H1 (cell line): ENCODE data around the gene KRCC1. TPM values are rescaled to one million over a fixed set of nuclear protein-coding genes. Genes with fewer than 3 reads are reported as not detected.

Source experiments
- CTCF ChIA-PET: fragments of 300-600 bp; sonication (Branson Sonifier 250); formaldehyde crosslinking; loops from one replicate; lab custom pipeline; 2021; ENCODE audit not compliant: partially characterized antibody; lab: Charles Lee
- POLR2A ChIA-PET: fragments of 300-600 bp; sonication (Branson Sonifier 250); formaldehyde crosslinking; loops from one replicate; lab custom pipeline; 2021; ENCODE audit warnings: inconsistent platforms; ENCODE audit not compliant: partially characterized antibody; lab: Charles Lee
- DNase-seq, 2 experiments: peaks; one replicate each; pipeline versions ENCODE4 v3.0.0 to v3.0.0-alpha.2; 2010 to 2022; ENCODE audit warnings: low spot score in 2 of 2, low read depth in 1 of 2, mixed read lengths in 1 of 2
- FAIRE-seq: peaks from 2 replicates; lab custom pipeline; 2011; peaks lifted over from hg19 to GRCh38; lab: Jason Lieb, UNC
- H2AFZ ChIP-seq: 2 replicates; pipeline ENCODE4 v1.8.1; 2012; ENCODE audit warnings: low read length, inconsistent platforms
- H2AK5ac ChIP-seq: 2 replicates; pipeline ENCODE4 v1.6.1; 2013; ENCODE audit warnings: low read depth, low read length
- H2BK120ac ChIP-seq: replicated peaks from 2 replicates; pipeline ENCODE3; 2013; ENCODE audit warnings: low read depth, low read length, inconsistent platforms
- H2BK12ac ChIP-seq: 2 replicates; pipeline ENCODE4 v1.6.1; 2013; ENCODE audit warnings: low read depth, low read length
- H2BK15ac ChIP-seq: 2 replicates; pipeline ENCODE4 v1.6.1; 2013; ENCODE audit warnings: low read length
- H2BK20ac ChIP-seq: 2 replicates; pipeline ENCODE4 v1.6.1; 2013; ENCODE audit warnings: low read length
- H2BK5ac ChIP-seq: 2 replicates; pipeline ENCODE4 v1.6.1; 2013; ENCODE audit warnings: low read depth, low read length
- H3K14ac ChIP-seq: 2 replicates; pipeline ENCODE4 v1.6.1; 2013; ENCODE audit warnings: inconsistent platforms; ENCODE audit not compliant: insufficient read length
- H3K18ac ChIP-seq: 2 replicates; pipeline ENCODE4 v1.6.1; 2013; ENCODE audit warnings: low read length; ENCODE audit errors: extremely low read depth
- H3K23ac ChIP-seq: 2 replicates; pipeline ENCODE4 v1.6.1; 2013; ENCODE audit warnings: inconsistent platforms; ENCODE audit not compliant: insufficient read length
- H3K23me2 ChIP-seq: 2 replicates; pipeline ENCODE4 v1.6.1; 2013; ENCODE audit warnings: low read depth, low read length
- H3K27ac ChIP-seq: 2 replicates; pipeline ENCODE4 v1.6.1; 2011; ENCODE audit warnings: low read depth, low read length, inconsistent platforms
- H3K27me3 ChIP-seq, 4 experiments: replicated peaks in 1 of 4; 1 replicate in 1 of 4; 2 replicates in 3 of 4; pipeline versions ENCODE4 v1.6.1 to v1.8.1; 2011 to 2013; ENCODE audit warnings: low read length in 3 of 4, mild to moderate bottlenecking in 3 of 4, inconsistent platforms in 2 of 4, mixed read lengths in 2 of 4, moderate library complexity in 1 of 4; ENCODE audit not compliant: control insufficient read depth in 3 of 4, insufficient read depth in 3 of 4; ENCODE audit errors: extremely low read depth in 1 of 4
- H3K36me3 ChIP-seq, 4 experiments: 2 replicates each; pipeline versions ENCODE4 v1.6.1 to v1.8.1; 2011 to 2013; ENCODE audit warnings: mild to moderate bottlenecking in 4 of 4, low read length in 3 of 4, moderate library complexity in 2 of 4, control low read depth in 1 of 4, inconsistent platforms in 1 of 4; ENCODE audit not compliant: insufficient read depth in 4 of 4, control insufficient read depth in 2 of 4
- H3K4ac ChIP-seq: replicated peaks from 2 replicates; pipeline ENCODE3; 2013; ENCODE audit warnings: low read length, low read depth, mixed read lengths, inconsistent platforms; ENCODE audit not compliant: insufficient read length
- H3K4me1 ChIP-seq, 4 experiments: replicated peaks in 1 of 4; 1 replicate in 1 of 4; 2 replicates in 3 of 4; pipeline versions ENCODE4 v1.6.1 to v1.8.1; 2011 to 2013; ENCODE audit warnings: low read length in 3 of 4, inconsistent platforms in 2 of 4, mixed read lengths in 1 of 4; ENCODE audit not compliant: insufficient read depth in 4 of 4, control insufficient read depth in 3 of 4
- H3K4me2 ChIP-seq, 2 experiments: 2 replicates each; pipeline versions ENCODE4 v1.6.1 to v1.8.1; 2011 to 2013; ENCODE audit warnings: low read depth in 2 of 2, low read length in 2 of 2, control low read depth in 1 of 2, inconsistent platforms in 1 of 2, mild to moderate bottlenecking in 1 of 2; ENCODE audit not compliant: insufficient read depth in 1 of 2
- H3K4me3 ChIP-seq, 4 experiments: fragments of 200-600, 300-600 bp in 1 of 4; sonication (generic), shearing (Covaris generic), sonication (Bioruptor Twin) in 1 of 4; 2 replicates each; pipeline versions ENCODE4 v1.5.1 to v1.8.1; 2011 to 2016; ENCODE audit warnings: low read length in 4 of 4, low read depth in 3 of 4, control low read depth in 2 of 4, inconsistent platforms in 2 of 4, mild to moderate bottlenecking in 2 of 4, mixed read lengths in 1 of 4, moderate library complexity in 1 of 4; ENCODE audit not compliant: insufficient read depth in 2 of 4; ENCODE audit errors: extremely low read depth in 1 of 4
- H3K56ac ChIP-seq: replicated peaks from 2 replicates; pipeline ENCODE3; 2013; ENCODE audit warnings: low read depth, mild to moderate bottlenecking, mixed read lengths, low read length, inconsistent platforms; ENCODE audit not compliant: insufficient read length
- H3K79me1 ChIP-seq: 2 replicates; pipeline ENCODE4 v1.6.1; 2013; ENCODE audit warnings: low read depth, low read length, control low read depth
- H3K79me2 ChIP-seq, 2 experiments: 2 replicates each; pipeline versions ENCODE4 v1.6.1 to v1.8.1; 2012 to 2013; ENCODE audit warnings: low read length in 2 of 2, mild to moderate bottlenecking in 2 of 2, inconsistent platforms in 1 of 2; ENCODE audit not compliant: insufficient read depth in 2 of 2, control insufficient read depth in 1 of 2
- H3K9ac ChIP-seq, 4 experiments: replicated peaks in 1 of 4; 1 replicate in 1 of 4; 2 replicates in 3 of 4; pipeline versions ENCODE4 v1.6.1 to v1.8.1; 2011 to 2013; ENCODE audit warnings: low read depth in 3 of 4, low read length in 3 of 4, control low read depth in 2 of 4, mild to moderate bottlenecking in 2 of 4, moderate library complexity in 2 of 4, inconsistent platforms in 1 of 4; ENCODE audit errors: extremely low read depth in 1 of 4
- H3K9me3 ChIP-seq, 2 experiments: 2 replicates each; pipeline versions ENCODE4 v1.6.1 to v1.8.1; 2012 to 2013; ENCODE audit warnings: mild to moderate bottlenecking in 2 of 2, moderate library complexity in 2 of 2, control low read depth in 1 of 2, inconsistent platforms in 1 of 2, low read depth in 1 of 2, low read length in 1 of 2, mixed read lengths in 1 of 2; ENCODE audit not compliant: insufficient read depth in 2 of 2
- H4K20me1 ChIP-seq, 2 experiments: replicated peaks in 1 of 2; 2 replicates each; pipeline versions ENCODE3 to v1.8.1; 2011 to 2013; ENCODE audit warnings: inconsistent platforms in 2 of 2, low read length in 2 of 2, mild to moderate bottlenecking in 1 of 2; ENCODE audit not compliant: insufficient read depth in 2 of 2, control insufficient read depth in 1 of 2
- H4K5ac ChIP-seq: 2 replicates; pipeline ENCODE4 v1.6.1; 2013; ENCODE audit warnings: low read length, low read depth, mixed read lengths, inconsistent platforms; ENCODE audit not compliant: insufficient read length
- H4K8ac ChIP-seq: 2 replicates; pipeline ENCODE4 v1.8.0; 2013; ENCODE audit warnings: mild to moderate bottlenecking, moderate library complexity, low read length, inconsistent platforms; ENCODE audit not compliant: insufficient read depth; ENCODE audit errors: extremely low read depth
- H4K91ac ChIP-seq: replicated peaks from 2 replicates; pipeline ENCODE3; 2013; ENCODE audit warnings: low read length, mixed read lengths, inconsistent platforms; ENCODE audit not compliant: insufficient read length
- ASH2L ChIP-seq: fragments of 200-600, 300-600 bp; sonication (generic); IDR thresholded peaks from one replicate; pipeline ENCODE4 v1.7.1; 2017; ENCODE audit warnings: low read length
- E2F6 ChIP-seq: IDR thresholded peaks from 2 replicates; pipeline ENCODE4 v1.6.1; 2012; ENCODE audit warnings: inconsistent platforms
- FOSL1 ChIP-seq: IDR thresholded peaks from 2 replicates; pipeline ENCODE4 v1.6.1; 2011; ENCODE audit warnings: mild to moderate bottlenecking, low read depth, low read length, moderate library complexity; ENCODE audit not compliant: insufficient read depth
- GABPA ChIP-seq: IDR thresholded peaks from 2 replicates; pipeline ENCODE4 v1.6.1; 2011; ENCODE audit warnings: mild to moderate bottlenecking, low read length, moderate library complexity, borderline replicate concordance; ENCODE audit not compliant: insufficient read depth
- JUN ChIP-seq: IDR thresholded peaks from 2 replicates; pipeline ENCODE4 v1.6.1; 2011; ENCODE audit warnings: low read depth, mild to moderate bottlenecking, improper control_type of control experiment, low read length
- NANOG ChIP-seq: IDR thresholded peaks from 2 replicates; pipeline ENCODE4 v1.6.1; 2011; ENCODE audit warnings: low read length, low read depth, mild to moderate bottlenecking, inconsistent platforms; ENCODE audit not compliant: insufficient read depth, poor library complexity, severe bottlenecking
- PHF8 ChIP-seq: fragments of 200-600 bp; sonication (generic); conservative IDR thresholded peaks from 2 replicates; pipeline ENCODE4 v1.7.1; 2012; ENCODE audit warnings: low read depth, mild to moderate bottlenecking, inconsistent platforms, low read length, moderate library complexity
- RBBP5 ChIP-seq: IDR thresholded peaks from 2 replicates; pipeline ENCODE4 v1.7.1; 2012; ENCODE audit warnings: low read depth, mild to moderate bottlenecking, inconsistent platforms, low read length, moderate library complexity, borderline replicate concordance
- RNF2 ChIP-seq: fragments of 200-900, 300-1000 bp; sonication (generic); IDR thresholded peaks from 2 replicates; pipeline ENCODE4 v1.7.1; 2016; ENCODE audit warnings: borderline replicate concordance, low read depth, mild to moderate bottlenecking, antibody characterized with exemption, low read length; ENCODE audit not compliant: poor library complexity, severe bottlenecking; ENCODE audit errors: missing control alignments
- RXRA ChIP-seq: IDR thresholded peaks from 2 replicates; pipeline ENCODE4 v1.6.1; 2011; ENCODE audit warnings: low read depth, mild to moderate bottlenecking, low read length, moderate library complexity; ENCODE audit not compliant: insufficient read depth
- SAP30 ChIP-seq: fragments of 300-600 bp; sonication (generic); IDR thresholded peaks from 2 replicates; pipeline ENCODE4 v1.7.1; 2012; ENCODE audit warnings: low read length, moderate library complexity, mild to moderate bottlenecking, inconsistent platforms; ENCODE audit not compliant: insufficient read depth, insufficient replicate concordance
- SIRT6 ChIP-seq: IDR thresholded peaks from one replicate; pipeline ENCODE4 v1.7.1; 2012; ENCODE audit warnings: low read length, inconsistent platforms
- SP1 ChIP-seq: IDR thresholded peaks from 2 replicates; pipeline ENCODE4 v1.6.1; 2011; ENCODE audit warnings: low read depth, low read length
- TEAD4 ChIP-seq: IDR thresholded peaks from 2 replicates; pipeline ENCODE4 v1.6.1; 2012; ENCODE audit warnings: low read depth, low read length, inconsistent platforms, mixed read lengths
- polyA plus RNA-seq, 7 experiments: library from polyadenylated mRNA; depleted of rRNA in 3 of 7; stranded (reverse) in 5 of 7; unstranded in 2 of 7; fragments of >200 nt in 5 of 7; fragments of 200-250 nt in 2 of 7; gene quantifications; 1 replicate in 5 of 7; 2 replicates in 1 of 7; 4 replicates in 1 of 7; pipeline versions ENCODE4 v1.2.1 to v1.2.3, GENCODE V29; 2011 to 2013; ENCODE audit warnings: missing spikeins in 2 of 7, mixed read lengths in 2 of 7
- total RNA-seq: library from RNA; stranded (reverse); fragmentation: NEBNext Ultra II Directional; extraction: Animal tissue kit (Norgen Biotek cat#: 25700); gene quantifications from 2 replicates; pipeline ENCODE4 v1.2.1, GENCODE V29; 2021

Gene KRCC1
- total and polyA plus RNA-seq, 2 of the 8 experiments (the other 6 are each of a cell fraction or from before 2014, with no cell fraction given) = 5.1 to 8.5 TPM

- H2BK12ac ChIP-seq = no peak overlapping the region
- no peak overlapping the region for H3K4me3 ChIP-seq
- ChIA-PET CTCF (interaction anchor here (0.6 to 1.2 kb wide), 2 partner anchors 9 to 24 kb away, joined by 3 to 4 read pairs; no protein-coding TSS in a partner anchor), POLR2A (interaction anchor here (2.0 to 2.2 kb wide), 2 partner anchors 11 to 12 kb away, joined by 5 to 8 read pairs; no protein-coding TSS in a partner anchor)
- no peaks in the 10 kb centered on the region for H3K9me3 ChIP-seq
- H3K23me2 ChIP-seq = no peaks in the 10 kb centered on the region
- no peaks in the 10 kb centered on the region for H3K4me1 ChIP-seq
- H3K27ac ChIP-seq = no peak overlapping the region
- no peak overlapping the region for H3K56ac ChIP-seq
- no peak overlapping the region for H2BK20ac ChIP-seq
- H2BK5ac ChIP-seq = no peak overlapping the region
- no peak overlapping the region for H3K9ac ChIP-seq
- H3K79me2 ChIP-seq = no peaks in the 10 kb centered on the region
- H2BK120ac ChIP-seq = no peak overlapping the region
- H3K14ac ChIP-seq = no peak overlapping the region
- H4K20me1 ChIP-seq = no peaks in the 10 kb centered on the region
- no peak overlapping the region for H3K18ac ChIP-seq
- no peak overlapping the region for H2AFZ ChIP-seq
- FAIRE-seq (no peak), DNase-seq (no peak)
- no peak overlapping the region for H3K23ac ChIP-seq
- H3K36me3 ChIP-seq = peaks cover 0 to 13% (median 3%) of the 10 kb centered on the region in 4 experiments; a peak in 4 of 8 replicates
- no peak overlapping the region for H4K8ac ChIP-seq
- no peaks in the 10 kb centered on the region for H3K79me1 ChIP-seq
- no peak overlapping the region for H3K4ac ChIP-seq
- H2BK15ac ChIP-seq = no peak overlapping the region
- no peak overlapping the region for H4K5ac ChIP-seq
- H3K27me3 ChIP-seq = no peaks in the 10 kb centered on the region
- no peak overlapping the region for H2AK5ac ChIP-seq
- no peak overlapping the region for H3K4me2 ChIP-seq
- H4K91ac ChIP-seq = no peak overlapping the region
- no peak for TF ChIP-seq RNF2
- TF ChIP-seq RXRA = no peak
- no peak for TF ChIP-seq TEAD4
- TF ChIP-seq SIRT6 = no peak
- no peak for TF ChIP-seq FOSL1
- TF ChIP-seq RBBP5 = no peak
- no peak for TF ChIP-seq SAP30
- no peak for TF ChIP-seq JUN
- TF ChIP-seq PHF8 = no peak
- no peak for TF ChIP-seq GABPA
- no peak for TF ChIP-seq SP1
- TF ChIP-seq ASH2L = no peak
- TF ChIP-seq NANOG = no peak
- no peak for TF ChIP-seq E2F6
Observed at GRCh38 chr2:88036606-88037005, 19.0 kb downstream of the KRCC1 start.
